Subcutaneous adipose tissue (tissue), 4 donors: ENCODE measurements around the gene CEP19. TPM values are rescaled to one million over a fixed set of nuclear protein-coding genes. Genes with fewer than 3 reads are reported as not detected.

ENCODE experiments used
- total RNA-seq, 4 donors: library from RNA; depleted of rRNA; stranded (reverse); fragments of >200 nt; gene quantifications; one replicate each; pipeline ENCODE4 v1.1.0, GENCODE V29; 2016
- TF ChIP-seq, protein P1 (sequence below): fragments of 450-650 bp; IDR thresholded peaks from one replicate; pipeline ENCODE4 v1.5.1; 2016; ENCODE audit warnings: low read depth, mild to moderate bottlenecking, control low read depth, antibody characterized with exemption, moderate library complexity

The CEP19 gene, protein sequence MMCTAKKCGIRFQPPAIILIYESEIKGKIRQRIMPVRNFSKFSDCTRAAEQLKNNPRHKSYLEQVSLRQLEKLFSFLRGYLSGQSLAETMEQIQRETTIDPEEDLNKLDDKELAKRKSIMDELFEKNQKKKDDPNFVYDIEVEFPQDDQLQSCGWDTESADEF
- 1 to 10 TPM; 1.5 to 3.3 (median 1.9) TPM for total RNA-seq

DNA sequence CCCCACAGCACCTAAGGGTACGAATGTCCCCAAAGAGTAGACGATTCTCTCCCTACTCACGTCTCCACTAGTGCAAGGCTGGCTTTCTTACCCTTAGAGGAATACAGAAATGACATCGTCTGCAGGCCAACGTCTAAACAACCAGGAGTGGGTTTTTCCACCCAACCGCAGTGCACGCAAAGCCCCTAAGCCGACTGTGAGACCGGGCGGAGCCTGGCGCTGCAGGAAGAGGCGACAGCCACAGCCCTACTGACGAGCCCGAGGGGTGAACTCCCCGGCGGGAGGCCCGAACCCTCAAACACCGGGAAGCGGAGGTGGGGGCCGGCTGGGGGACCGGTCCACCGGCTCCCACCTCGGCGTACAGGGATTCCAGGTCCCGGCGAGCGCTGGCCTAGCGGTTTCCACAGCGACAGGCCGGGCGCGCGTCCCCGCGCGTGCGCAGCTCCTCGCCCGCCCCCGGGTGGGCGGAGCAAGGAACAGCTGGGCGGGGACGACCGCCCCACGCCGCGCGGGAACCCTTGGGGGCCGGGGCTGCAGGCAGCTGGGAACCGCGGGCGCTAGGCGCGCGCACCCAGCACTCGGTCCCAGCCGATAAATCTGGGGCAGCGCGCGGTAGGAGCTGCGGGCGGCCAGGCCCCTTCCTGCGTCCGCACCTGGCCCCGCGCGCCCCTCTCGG is at the start of gene CEP19, which contains the start of gene PIGX:
Gene CEP19, minus strand, starts transcription at position 413 of the 676 bp plus-strand sequence. CDS start 3,593 bp downstream, outside the sequence.
Gene PIGX, plus strand, starts transcription at position 540 of the 676 bp plus-strand sequence.
- TF ChIP-seq, protein P1, sequence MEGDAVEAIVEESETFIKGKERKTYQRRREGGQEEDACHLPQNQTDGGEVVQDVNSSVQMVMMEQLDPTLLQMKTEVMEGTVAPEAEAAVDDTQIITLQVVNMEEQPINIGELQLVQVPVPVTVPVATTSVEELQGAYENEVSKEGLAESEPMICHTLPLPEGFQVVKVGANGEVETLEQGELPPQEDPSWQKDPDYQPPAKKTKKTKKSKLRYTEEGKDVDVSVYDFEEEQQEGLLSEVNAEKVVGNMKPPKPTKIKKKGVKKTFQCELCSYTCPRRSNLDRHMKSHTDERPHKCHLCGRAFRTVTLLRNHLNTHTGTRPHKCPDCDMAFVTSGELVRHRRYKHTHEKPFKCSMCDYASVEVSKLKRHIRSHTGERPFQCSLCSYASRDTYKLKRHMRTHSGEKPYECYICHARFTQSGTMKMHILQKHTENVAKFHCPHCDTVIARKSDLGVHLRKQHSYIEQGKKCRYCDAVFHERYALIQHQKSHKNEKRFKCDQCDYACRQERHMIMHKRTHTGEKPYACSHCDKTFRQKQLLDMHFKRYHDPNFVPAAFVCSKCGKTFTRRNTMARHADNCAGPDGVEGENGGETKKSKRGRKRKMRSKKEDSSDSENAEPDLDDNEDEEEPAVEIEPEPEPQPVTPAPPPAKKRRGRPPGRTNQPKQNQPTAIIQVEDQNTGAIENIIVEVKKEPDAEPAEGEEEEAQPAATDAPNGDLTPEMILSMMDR: no peak

GRCh38 chr3:196757876-196758739 is 46.1 kb upstream of the CEP19 start:
- TF ChIP-seq, protein P1: no peak

GRCh38 chr3:196756732-196757131 is 44.7 kb upstream of the CEP19 start:
- TF ChIP-seq, protein P1: no peak

DNA sequence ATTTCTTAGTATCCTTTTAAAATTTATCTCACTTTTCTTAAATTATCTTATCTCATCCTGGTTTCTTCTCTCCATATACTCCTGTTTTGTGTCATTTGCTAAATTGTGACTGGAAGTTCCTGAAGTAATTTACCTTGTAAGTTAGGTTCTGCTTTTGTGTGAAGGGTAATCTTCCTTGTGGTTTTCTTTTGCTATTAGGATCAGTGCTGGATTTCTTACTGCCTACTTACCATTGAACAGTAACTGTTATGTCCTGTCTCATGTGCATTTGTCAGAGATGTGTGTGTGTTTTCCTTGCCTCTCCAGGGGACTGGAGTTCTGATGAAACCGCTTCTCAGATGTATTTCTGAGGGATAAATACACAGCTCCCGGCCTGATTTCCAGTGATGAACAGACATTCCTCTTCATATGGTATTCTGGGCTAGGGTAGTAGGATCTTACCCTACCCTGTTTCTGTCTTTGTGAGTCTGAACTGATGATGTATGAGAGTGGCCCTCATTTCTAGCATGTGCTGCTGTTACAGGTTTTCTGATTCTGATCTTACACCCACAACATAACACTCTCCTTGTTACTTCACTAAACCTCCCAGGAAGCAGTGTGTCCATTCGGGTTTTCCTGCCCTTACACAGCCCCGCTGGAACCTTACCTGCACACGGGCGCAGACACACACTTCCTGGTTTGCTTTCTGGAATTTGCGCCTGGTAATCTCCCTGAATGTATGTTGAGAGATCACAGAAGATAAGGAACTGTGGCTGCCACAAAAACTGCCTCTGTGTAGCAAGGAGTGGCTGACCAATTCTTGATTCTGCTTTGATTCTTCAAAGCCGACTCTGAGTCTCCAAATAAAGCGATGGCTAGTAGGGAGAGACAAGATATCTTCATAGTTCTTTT is 42.3 kb upstream of the CEP19 start:
- TF ChIP-seq, protein P1: no peak

DNA sequence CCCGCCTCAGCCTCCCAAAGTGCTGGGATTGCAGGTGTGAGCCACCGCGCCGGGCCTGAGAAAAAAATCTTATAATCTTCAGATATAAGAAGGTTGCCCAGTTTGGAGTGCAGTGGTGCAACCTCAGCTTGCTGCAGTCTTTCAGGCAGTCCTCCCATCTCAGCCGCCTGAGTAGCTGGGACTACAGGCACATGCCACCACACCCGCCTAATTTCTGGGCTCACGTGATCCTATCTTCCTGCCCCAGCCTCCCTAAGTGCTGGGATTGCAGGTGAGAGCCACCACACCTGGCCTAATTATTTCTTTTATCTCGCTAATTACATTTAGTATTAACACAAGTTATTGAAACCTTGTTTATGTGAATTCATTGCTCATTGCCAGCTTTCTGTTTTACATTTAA is 41.2 kb upstream of the CEP19 start:
- TF ChIP-seq, protein P1: no peak

DNA sequence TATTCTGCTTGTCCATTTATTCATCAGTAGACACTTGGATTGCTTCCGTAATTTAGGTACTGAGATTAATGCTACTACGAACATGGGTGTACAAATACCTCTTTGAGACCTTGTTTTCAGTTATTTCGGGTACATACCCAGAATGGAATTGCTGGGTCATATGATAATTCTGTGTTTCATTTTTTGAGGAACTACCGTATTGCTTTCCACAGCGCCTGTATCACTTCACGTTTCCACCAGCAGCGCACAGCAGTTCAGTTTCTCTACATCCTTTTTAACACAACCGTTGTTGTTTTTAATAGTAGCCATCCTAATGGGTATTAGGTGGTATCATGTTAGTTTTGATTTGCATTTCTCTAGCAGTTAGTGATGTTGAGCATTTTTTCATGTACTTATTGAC is 37.1 kb upstream of the CEP19 start:
- TF ChIP-seq, protein P1: no peak
